Osteocyte (in vitro differentiated cells): ENCODE results near the gene ZFYVE28. TPM values are rescaled to one million over a fixed set of nuclear protein-coding genes. Genes with fewer than 3 reads are reported as not detected.

ENCODE experiments used
- DNase-seq: peaks from one replicate; pipeline ENCODE4 v3.0.0; 2021; ENCODE audit warnings: mixed read lengths; ENCODE audit not compliant: unreplicated experiment; ENCODE audit errors: extremely low spot score
- H3K27ac Mint-ChIP-seq: one replicate; pipeline ENCODE4 v1.8.0; 2021; ENCODE audit warnings: mild to moderate bottlenecking, mixed read lengths; ENCODE audit not compliant: unreplicated experiment
- H3K27me3 Mint-ChIP-seq: one replicate; pipeline ENCODE4 v1.8.0; 2021; ENCODE audit warnings: mixed read lengths; ENCODE audit not compliant: unreplicated experiment
- H3K36me3 Mint-ChIP-seq: one replicate; pipeline ENCODE4 v1.8.0; 2021; ENCODE audit warnings: mixed read lengths; ENCODE audit not compliant: unreplicated experiment
- H3K4me1 Mint-ChIP-seq: one replicate; pipeline ENCODE4 v1.8.0; 2021; ENCODE audit warnings: mixed read lengths; ENCODE audit not compliant: unreplicated experiment
- H3K4me3 Mint-ChIP-seq: one replicate; pipeline ENCODE4 v1.8.0; 2021; ENCODE audit warnings: mild to moderate bottlenecking, moderate library complexity, mixed read lengths; ENCODE audit not compliant: unreplicated experiment
- H3K9me3 Mint-ChIP-seq: one replicate; pipeline ENCODE4 v1.8.0; 2021; ENCODE audit warnings: mixed read lengths; ENCODE audit not compliant: unreplicated experiment
- total RNA-seq: library from RNA; stranded (reverse); gene quantifications from 2 replicates; pipeline ENCODE4 v1.2.1, GENCODE V29; 2021
- TF ChIP-seq, protein P1 (sequence below): fragments of 200-600 bp; sonication (generic); IDR thresholded peaks from 2 replicates; pipeline ENCODE4 v1.5.0; 2021; ENCODE audit warnings: antibody characterized with exemption, mild to moderate bottlenecking, moderate library complexity

Gene ZFYVE28
- total RNA-seq, 1 donor from 2014 or later = 3.4 TPM

DNA sequence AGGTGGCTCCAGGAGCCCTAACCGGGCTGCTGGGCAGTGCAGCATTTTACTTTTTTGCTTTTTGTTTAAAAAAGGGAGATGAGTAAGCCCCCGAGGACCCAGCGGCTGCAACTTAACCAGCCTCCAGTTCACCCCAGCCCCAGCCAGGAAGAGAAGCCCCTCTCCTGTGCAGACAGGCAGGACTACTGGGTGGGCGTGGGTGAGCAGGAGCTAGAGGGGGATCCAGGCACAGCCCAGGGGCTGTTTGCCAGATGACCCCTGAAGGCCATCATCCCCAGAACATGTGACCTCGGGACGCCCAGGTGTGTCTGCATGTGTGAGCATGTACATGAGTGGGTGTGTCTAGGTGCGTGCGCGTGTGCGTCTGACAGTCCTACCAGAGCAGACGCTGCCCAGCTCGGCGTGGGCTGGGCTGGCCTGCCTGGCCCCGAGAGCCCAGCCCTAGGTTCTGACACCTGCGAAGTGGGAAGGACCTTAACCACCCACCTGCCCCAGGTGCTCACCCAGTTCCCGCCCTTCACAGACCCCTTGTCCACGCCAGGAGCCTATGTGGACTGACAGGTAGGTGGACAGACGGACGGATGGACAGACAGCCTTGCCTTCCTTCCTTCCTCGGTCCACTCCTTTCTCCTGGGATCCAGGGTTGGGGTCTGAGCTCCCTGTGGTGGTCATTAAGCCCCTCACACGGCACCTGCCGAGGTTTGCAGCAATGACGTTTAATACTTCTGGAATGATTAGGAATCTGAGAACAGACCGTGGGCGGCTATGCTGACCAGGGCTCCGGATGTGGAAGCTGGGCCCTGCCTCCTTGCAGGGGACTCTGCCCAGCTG, 168.7 kb downstream of the ZFYVE28 start:
- Mint-ChIP-seq H3K4me3 (no peak overlapping the region), H3K36me3 (peaks cover 23% of the 10 kb centered on the region), H3K27ac (no peak overlapping the region), H3K9me3 (no peaks in the 10 kb centered on the region), H3K27me3 (no peaks in the 10 kb centered on the region), H3K4me1 (peaks cover 8% of the 10 kb centered on the region)
- TF ChIP-seq, protein P1, sequence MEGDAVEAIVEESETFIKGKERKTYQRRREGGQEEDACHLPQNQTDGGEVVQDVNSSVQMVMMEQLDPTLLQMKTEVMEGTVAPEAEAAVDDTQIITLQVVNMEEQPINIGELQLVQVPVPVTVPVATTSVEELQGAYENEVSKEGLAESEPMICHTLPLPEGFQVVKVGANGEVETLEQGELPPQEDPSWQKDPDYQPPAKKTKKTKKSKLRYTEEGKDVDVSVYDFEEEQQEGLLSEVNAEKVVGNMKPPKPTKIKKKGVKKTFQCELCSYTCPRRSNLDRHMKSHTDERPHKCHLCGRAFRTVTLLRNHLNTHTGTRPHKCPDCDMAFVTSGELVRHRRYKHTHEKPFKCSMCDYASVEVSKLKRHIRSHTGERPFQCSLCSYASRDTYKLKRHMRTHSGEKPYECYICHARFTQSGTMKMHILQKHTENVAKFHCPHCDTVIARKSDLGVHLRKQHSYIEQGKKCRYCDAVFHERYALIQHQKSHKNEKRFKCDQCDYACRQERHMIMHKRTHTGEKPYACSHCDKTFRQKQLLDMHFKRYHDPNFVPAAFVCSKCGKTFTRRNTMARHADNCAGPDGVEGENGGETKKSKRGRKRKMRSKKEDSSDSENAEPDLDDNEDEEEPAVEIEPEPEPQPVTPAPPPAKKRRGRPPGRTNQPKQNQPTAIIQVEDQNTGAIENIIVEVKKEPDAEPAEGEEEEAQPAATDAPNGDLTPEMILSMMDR = no peak
- DNase-seq = no peak

DNA sequence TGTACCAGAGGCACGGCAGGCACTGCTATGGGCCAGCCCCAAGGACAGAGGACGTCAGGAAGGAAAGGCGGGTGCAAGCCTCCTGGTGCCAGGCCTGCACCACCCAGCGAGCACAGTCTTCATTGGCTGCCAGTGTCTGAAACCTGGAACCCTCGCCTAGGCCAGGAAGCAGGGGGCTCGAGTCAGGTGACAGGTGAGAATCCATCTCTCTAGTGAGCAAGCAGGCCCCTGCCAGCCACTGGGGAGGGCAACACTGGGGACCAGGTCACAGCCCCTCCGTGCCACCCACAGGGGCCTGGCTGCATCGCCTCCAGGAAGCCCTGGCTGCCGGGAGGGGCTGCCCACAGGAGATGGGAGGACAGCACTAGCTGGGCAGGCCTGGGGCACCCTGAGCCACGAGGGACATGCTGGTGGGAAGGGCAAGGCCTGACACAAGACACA, 169.6 kb downstream of the ZFYVE28 start:
- Mint-ChIP-seq H3K4me1 (peaks cover 17% of the 10 kb centered on the region), H3K27ac (no peak overlapping the region), H3K36me3 (peaks cover 14% of the 10 kb centered on the region), H3K4me3 (no peak overlapping the region), H3K27me3 (no peaks in the 10 kb centered on the region), H3K9me3 (no peaks in the 10 kb centered on the region)
- TF ChIP-seq, protein P1 = no peak
- DNase-seq = peak; percentile 84

DNA sequence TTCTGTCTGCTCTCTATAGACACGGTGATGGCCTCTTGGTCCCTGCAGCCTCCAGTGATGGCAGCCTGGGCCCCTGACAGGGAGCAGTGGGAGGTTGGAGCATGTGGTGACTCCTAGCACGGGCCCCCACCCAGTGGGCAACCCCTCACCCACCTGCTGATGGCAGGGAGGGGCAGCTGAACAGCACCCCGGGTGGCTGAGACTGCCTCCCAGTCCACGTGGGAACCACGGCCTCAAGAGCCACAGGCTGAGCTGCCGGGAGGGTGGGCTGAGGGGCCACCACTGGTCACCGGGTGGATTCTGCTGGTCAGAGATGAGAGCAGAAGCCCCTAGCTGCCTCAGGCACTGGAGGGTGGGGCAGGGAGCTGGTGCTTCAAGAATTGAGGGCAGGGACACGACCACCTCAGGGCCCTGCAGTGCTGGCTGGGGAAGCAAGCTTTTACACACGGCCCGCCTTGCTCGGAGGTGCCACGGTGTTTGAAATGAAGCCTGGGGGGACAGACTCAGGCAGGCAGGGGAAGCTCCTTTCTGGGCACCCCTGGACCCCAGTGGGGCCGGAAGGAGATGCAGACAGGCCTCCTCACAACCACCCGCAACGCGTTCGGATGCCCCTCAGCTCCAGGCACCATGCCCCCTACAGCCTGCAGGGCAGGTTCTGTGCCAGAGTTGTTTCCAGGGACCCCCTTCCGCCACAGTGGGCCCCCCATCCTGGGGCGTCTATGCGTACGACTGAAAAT, 170.2 kb downstream of the ZFYVE28 start:
- no peak overlapping the region for H3K4me3 Mint-ChIP-seq
- H3K9me3 Mint-ChIP-seq = no peaks in the 10 kb centered on the region
- H3K27me3 Mint-ChIP-seq = no peaks in the 10 kb centered on the region
- TF ChIP-seq, protein P1 = no peak
- DNase-seq = peak; percentile 76
- H3K36me3 Mint-ChIP-seq = peaks cover 13% of the 10 kb centered on the region
- H3K4me1 Mint-ChIP-seq = peaks cover 24% of the 10 kb centered on the region
- no peak overlapping the region for H3K27ac Mint-ChIP-seq

DNA sequence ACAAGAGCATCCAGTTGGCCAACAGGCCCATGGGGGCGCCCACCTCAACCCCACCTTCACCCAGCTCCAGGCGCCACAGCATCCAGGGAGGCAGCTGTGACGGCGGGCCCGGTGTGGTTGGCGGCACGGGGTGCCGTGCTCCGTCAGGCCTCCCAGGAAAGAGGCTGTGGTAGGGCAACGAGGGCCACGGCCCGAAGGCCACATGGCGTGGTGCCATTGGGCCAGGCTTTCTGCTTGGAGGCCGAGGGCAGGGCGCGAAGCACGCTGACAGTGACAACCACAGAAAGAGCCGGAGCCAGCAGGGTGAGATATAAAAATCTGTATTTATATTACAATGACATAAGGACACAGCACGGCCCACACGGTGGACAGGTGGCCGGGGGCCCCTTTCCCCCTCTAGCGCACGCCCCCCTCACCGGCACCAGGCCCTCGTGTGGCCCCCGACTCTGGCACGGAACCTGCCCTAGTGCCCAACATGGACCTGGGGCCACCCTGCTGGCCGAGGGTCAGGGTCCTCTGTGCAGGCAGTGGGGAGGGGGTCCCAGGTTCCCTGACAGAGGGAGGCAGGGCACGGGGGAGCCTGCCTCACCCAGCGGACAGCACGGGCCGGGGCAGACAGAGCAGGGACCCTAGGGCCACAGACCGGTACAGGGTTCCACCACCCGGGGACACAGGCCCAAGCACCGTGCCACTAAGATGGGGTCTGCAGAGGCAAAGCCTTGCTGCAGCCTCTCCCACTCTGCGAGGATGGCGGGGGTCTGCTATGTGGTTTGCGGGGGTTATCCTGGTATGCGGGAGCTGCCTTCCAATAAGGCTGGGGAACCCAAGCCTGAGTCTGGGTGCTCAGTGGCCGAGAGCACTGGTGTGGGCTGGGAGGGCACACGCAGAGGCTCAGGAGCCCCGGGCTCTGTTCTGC, 171.1 kb downstream of the ZFYVE28 start:
- DNase-seq = peak; percentile 82
- Mint-ChIP-seq H3K4me3 (no peak overlapping the region), H3K9me3 (no peaks in the 10 kb centered on the region)

More for the DNA sequence above, 171.1 kb downstream of the ZFYVE28 start:
- TF ChIP-seq, protein P1 = no peak
- Mint-ChIP-seq H3K4me1 (peaks cover 24% of the 10 kb centered on the region), H3K36me3 (peaks cover 10% of the 10 kb centered on the region), H3K27ac (no peak overlapping the region), H3K27me3 (no peaks in the 10 kb centered on the region)
